Measurements from ENCODE around the gene PRPF40B.
A peak's percentile ranks its signal among the peaks of the same experiment; 100 is the strongest.

The PRPF40B gene

DNA sequence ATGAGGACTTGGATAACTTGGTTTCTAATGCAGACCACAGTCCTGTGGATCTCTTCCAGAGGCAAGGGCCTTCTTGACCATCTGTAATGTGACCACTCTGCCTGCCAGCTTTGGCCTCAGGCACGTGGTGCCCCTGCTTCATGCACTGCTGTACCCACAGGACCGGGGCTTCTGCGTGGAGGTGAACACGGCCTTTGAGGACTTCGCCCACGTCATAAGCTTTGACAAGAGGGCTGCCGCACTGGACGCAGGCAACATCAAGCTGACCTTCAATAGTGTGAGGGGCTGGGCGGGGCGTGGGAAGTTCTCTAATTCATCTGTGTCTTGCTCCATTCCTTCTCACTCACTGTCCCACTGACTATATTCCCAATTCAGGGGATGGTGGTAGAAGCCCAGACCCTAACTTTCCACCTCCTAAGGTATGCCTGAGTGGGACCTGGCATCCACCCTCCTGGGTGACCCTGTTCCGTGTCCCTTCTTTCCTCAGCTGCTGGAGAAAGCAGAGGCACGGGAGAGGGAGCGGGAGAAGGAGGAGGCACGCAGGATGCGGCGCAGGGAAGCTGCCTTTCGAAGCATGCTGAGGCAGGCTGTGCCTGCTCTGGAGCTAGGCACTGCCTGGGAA, 18.5 kb downstream of the PRPF40B start:
- no peak overlapping the region for H3K27ac Mint-ChIP-seq
- H3K4me1 Mint-ChIP-seq (ENCODE audit: low read depth), result peaks cover 32% of the 10 kb centered on the region
- no peaks in the 10 kb centered on the region for H3K27me3 Mint-ChIP-seq
- H3K9me3 Mint-ChIP-seq, result no peaks in the 10 kb centered on the region
- peaks cover 21% of the 10 kb centered on the region for H3K36me3 Mint-ChIP-seq (ENCODE audit: low read depth)
- no peak overlapping the region for H3K4me3 Mint-ChIP-seq

DNA sequence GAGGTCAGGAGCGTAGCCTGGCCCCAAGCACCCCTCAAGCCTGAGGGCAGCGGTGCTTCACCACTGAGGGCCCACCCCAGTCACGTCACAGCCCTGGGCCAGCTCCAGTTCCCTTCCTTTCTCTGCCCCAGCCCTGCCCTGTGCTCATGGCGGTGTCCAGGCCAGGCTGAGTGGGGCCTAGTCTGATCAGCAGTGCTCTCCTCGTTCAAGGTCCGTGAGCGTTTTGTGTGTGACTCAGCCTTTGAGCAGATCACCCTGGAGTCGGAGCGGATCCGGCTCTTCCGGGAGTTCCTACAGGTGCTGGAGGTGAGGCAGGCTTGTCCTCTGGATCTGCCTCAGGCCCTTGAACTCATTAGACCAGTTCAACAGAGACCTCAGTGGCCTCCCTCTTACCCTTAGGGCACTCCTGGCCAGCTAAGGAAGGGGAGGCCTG, 19.0 kb downstream of the PRPF40B start:
- H3K4me3 Mint-ChIP-seq, result no peak overlapping the region
- H3K36me3 Mint-ChIP-seq (ENCODE audit: low read depth), result peaks cover 24% of the 10 kb centered on the region
- no peaks in the 10 kb centered on the region for H3K9me3 Mint-ChIP-seq

GRCh38 chr12:49643135-49643534, 19.8 kb downstream of the PRPF40B start:
- Mint-ChIP-seq H3K4me1 (ENCODE audit: low read depth) (peaks cover 26% of the 10 kb centered on the region), H3K9me3 (no peaks in the 10 kb centered on the region), H3K27me3 (no peaks in the 10 kb centered on the region), H3K36me3 (ENCODE audit: low read depth) (peaks cover 27% of the 10 kb centered on the region), H3K27ac (no peak overlapping the region), H3K4me3 (no peak overlapping the region)

More for the DNA sequence above, 19.0 kb downstream of the PRPF40B start:
- Mint-ChIP-seq H3K27me3 (no peaks in the 10 kb centered on the region), H3K4me1 (ENCODE audit: low read depth) (peaks cover 26% of the 10 kb centered on the region), H3K27ac (no peak overlapping the region)

GRCh38 chr12:49643961-49644619, 20.7 kb downstream of the PRPF40B start:
- Mint-ChIP-seq H3K27me3 (no peaks in the 10 kb centered on the region), H3K4me3 (no peak overlapping the region), H3K27ac (peak overlapping the region; percentile 81), H3K36me3 (ENCODE audit: low read depth) (peaks cover 33% of the 10 kb centered on the region), H3K4me1 (ENCODE audit: low read depth) (peaks cover 24% of the 10 kb centered on the region), H3K9me3 (no peaks in the 10 kb centered on the region)

GRCh38 chr12:49644620-49644994, 21.2 kb downstream of the PRPF40B start:
- no peaks in the 10 kb centered on the region for H3K27me3 Mint-ChIP-seq
- H3K4me1 Mint-ChIP-seq (ENCODE audit: low read depth), result peaks cover 19% of the 10 kb centered on the region
- peaks cover 33% of the 10 kb centered on the region for H3K36me3 Mint-ChIP-seq (ENCODE audit: low read depth)
- no peaks in the 10 kb centered on the region for H3K9me3 Mint-ChIP-seq
- H3K27ac Mint-ChIP-seq, result peak overlapping the region; percentile 81
- no peak overlapping the region for H3K4me3 Mint-ChIP-seq

- no peaks in the 10 kb centered on the region for H3K27me3 Mint-ChIP-seq
- H3K9me3 Mint-ChIP-seq, result no peaks in the 10 kb centered on the region
- peaks cover 39% of the 10 kb centered on the region for H3K36me3 Mint-ChIP-seq (ENCODE audit: low read depth)
- no peak overlapping the region for H3K4me3 Mint-ChIP-seq
- H3K4me1 Mint-ChIP-seq (ENCODE audit: low read depth), result peaks cover 19% of the 10 kb centered on the region
- H3K27ac Mint-ChIP-seq, result peak overlapping the region; percentile 34
Observed at GRCh38 chr12:49645146-49646039, 22.0 kb downstream of the PRPF40B start.

DNA sequence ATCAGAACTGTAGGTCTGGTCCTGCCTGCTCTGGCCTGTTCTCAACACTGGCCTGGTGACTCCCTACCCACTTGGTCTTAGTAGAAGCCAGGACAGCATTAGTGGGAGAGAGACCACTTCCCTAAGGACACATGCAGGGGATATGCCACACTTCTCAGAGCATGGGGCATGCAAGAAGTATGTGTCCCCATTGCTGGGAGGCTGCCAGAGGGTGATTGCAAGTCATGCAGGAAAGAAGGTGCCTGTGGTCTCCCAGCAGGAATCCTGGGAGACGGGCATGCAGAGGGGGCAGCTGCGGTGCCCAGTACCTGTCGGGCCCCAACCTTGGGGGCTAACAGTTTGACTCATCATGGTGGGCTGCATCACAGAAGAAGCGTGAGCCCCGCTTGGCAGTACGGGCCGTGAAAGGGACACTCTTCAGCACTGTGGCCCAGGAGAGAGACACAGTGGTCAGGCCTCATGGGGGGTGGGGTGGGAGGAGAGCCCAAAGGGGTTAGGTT, 23.0 kb downstream of the PRPF40B start:
- H3K36me3 Mint-ChIP-seq (ENCODE audit: low read depth), result peaks cover 39% of the 10 kb centered on the region
- peaks cover 19% of the 10 kb centered on the region for H3K4me1 Mint-ChIP-seq (ENCODE audit: low read depth)
- H3K27me3 Mint-ChIP-seq, result no peaks in the 10 kb centered on the region
- H3K27ac Mint-ChIP-seq, result peak overlapping the region; percentile 34
- no peak overlapping the region for H3K4me3 Mint-ChIP-seq
- no peaks in the 10 kb centered on the region for H3K9me3 Mint-ChIP-seq

DNA sequence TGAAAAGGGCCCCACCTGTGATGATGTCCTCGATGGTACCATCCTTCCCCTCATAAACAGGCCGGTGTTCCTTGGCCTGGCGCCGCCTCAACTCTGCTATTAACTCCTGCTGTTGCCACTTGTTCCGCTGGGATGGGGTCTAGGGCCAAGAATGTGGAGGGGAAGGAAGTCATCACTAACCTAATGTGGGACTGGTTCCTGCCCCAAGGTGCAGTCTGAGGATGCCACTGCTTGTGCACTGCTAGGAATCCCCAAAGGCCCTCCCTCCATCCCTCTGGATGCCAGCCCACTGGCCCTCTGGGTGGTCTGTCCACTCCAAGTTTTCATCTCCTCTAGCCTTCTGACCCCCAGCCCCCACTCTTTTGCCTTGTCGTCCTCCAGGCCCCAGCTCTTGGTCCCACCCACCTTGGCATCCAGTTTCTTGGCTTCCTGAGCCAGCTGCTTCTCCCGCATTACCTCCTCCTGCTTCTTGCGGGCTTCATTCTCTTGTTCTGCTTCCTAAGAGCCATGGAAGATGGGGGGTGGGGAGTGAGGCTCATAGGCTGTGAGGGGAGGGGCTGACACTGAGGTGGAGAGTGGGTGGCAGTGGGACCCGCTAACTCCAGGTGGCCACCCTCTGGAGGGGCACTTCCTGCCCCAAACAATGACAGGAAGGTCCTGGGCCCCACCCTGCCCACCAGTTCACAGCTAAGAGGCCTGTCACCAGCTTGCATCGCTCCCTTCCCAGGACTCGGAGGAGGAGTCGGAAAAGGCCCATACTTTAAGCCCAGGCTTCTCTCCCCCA, 23.7 kb downstream of the PRPF40B start:
- no peaks in the 10 kb centered on the region for H3K27me3 Mint-ChIP-seq
- H3K9me3 Mint-ChIP-seq, result no peaks in the 10 kb centered on the region
- H3K36me3 Mint-ChIP-seq (ENCODE audit: low read depth), result peaks cover 41% of the 10 kb centered on the region
- H3K4me1 Mint-ChIP-seq (ENCODE audit: low read depth), result peaks cover 19% of the 10 kb centered on the region
- no peak overlapping the region for H3K4me3 Mint-ChIP-seq
- no peak overlapping the region for H3K27ac Mint-ChIP-seq

DNA sequence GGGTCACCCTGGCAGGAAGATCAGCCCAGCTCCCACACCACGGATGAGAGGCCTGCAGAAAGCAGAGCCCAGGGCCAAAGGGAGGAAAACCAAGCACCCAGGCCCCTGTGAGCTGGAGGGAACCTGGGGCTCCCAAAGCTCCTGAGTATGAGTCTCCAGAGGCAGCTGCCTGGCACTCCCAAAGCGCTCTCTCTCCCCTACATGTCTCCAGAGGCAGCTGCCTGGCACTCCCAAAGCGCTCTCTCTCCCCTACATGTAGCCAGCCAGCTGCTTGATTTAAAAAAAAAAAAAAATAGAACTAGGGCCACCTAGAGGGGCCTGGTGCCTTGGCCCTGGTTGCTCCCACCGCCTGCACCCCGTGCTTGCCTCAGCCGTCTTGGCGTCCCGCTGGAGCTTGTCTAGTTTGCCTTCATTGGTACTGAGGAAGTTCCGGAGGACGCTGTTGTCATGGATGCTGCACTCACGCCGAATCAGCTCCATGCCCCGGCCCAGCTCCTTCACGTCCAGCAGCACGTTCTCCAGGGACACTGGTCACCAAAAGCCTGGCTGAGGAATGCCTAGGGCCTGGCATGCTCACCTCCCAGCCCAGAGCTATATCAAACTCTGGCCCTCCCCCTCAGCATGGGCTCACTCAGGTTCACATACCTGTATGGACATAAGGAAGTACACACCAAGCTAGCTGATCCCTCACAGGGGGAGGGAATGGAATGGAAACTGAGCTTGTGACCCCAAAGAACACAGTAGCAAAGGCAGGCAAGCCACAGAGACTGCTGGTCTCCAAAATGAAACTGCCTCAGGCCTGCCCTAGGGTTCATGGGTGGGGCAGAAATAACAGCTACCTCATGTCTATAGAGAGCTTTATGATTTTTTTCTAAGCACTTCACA, 24.7 kb downstream of the PRPF40B start:
- Mint-ChIP-seq H3K9me3 (no peaks in the 10 kb centered on the region), H3K4me1 (ENCODE audit: low read depth) (peaks cover 19% of the 10 kb centered on the region), H3K27ac (no peak overlapping the region), H3K4me3 (no peak overlapping the region), H3K36me3 (ENCODE audit: low read depth) (peaks cover 48% of the 10 kb centered on the region), H3K27me3 (no peaks in the 10 kb centered on the region)

DNA sequence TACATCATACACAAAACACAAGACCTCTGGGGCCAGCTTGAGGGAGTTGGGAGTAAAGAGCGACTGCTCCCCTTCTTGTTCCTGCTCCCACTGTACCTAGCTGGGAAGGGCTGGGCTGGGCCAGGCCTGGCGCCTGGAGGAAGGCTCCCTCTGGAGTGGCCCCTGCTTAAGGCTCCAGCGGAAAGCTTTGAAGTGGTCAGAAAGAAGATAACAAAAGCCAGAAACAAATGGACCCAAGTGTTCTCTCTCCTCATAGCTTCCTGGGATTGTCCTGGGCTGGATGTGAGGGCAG, 25.3 kb downstream of the PRPF40B start:
- Mint-ChIP-seq H3K9me3 (no peaks in the 10 kb centered on the region), H3K27ac (no peak overlapping the region), H3K36me3 (ENCODE audit: low read depth) (peaks cover 45% of the 10 kb centered on the region), H3K4me3 (no peak overlapping the region), H3K27me3 (no peaks in the 10 kb centered on the region), H3K4me1 (ENCODE audit: low read depth) (peaks cover 19% of the 10 kb centered on the region)

DNA sequence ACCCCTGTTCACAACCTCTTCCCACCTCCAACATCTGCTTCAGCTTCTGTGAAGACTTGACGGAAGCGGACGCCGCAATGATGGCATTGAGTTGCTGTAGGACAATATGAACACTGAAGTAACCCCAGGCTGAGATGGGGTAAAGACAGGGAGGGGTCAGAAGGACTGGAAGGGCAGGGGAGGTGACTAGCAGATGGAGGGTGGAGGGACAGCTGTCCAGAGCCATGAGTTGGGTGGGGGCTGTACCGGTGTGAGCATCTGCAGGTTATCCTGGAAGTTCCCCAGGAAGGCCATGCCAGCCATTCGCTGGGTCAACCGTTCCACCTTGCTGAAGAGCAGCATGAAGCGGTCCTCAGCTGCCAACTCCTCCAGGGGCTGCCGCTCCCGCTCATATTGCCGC, 26.1 kb downstream of the PRPF40B start:
- Mint-ChIP-seq H3K36me3 (ENCODE audit: low read depth) (peaks cover 49% of the 10 kb centered on the region), H3K27ac (no peak overlapping the region), H3K27me3 (no peaks in the 10 kb centered on the region), H3K4me3 (no peak overlapping the region), H3K4me1 (ENCODE audit: low read depth) (peaks cover 17% of the 10 kb centered on the region), H3K9me3 (no peaks in the 10 kb centered on the region)

DNA sequence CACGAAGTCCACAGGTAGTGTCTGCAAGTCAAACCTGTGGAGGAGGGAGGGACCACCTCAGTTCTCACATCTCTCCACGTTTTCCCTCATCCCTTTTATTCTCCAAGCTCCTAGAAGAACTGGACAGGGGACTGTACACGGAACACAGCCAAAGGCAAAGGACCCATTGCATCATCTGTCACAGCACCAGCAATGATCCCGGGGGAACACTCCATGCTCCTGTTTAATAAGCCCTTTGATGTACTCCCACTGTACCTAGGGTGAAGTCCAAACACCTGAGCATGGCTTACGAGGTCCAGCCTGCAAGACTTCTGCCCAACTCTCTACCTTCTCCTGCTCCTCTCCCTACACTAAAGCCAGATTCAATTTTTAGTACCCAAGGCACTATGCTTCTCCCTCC, 26.5 kb downstream of the PRPF40B start:
- Mint-ChIP-seq H3K4me1 (ENCODE audit: low read depth) (peaks cover 13% of the 10 kb centered on the region), H3K27me3 (no peaks in the 10 kb centered on the region), H3K27ac (peak overlapping the region; percentile 51), H3K4me3 (no peak overlapping the region), H3K36me3 (ENCODE audit: low read depth) (peaks cover 50% of the 10 kb centered on the region), H3K9me3 (no peaks in the 10 kb centered on the region)

DNA sequence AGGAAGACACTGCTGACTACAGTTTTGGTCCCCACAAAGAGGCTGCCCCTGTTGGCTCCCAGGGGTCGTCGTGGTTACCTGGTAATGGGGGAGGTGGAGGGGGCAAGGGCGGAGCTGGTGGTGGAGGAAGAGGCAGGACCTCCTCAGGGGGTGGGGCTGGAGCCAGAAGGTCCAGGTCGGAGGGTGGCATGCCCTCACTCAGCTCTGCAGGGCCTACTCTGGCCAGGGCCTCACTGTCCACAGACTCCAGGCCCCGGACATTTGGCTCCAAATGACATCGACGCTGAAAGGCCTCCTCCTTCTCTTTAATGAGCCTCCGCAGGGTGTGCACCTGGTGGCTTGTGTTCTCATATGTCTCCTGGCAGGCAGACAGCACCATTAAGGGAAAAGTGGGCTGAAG, 28.5 kb downstream of the PRPF40B start:
- Mint-ChIP-seq H3K4me3 (no peak overlapping the region), H3K36me3 (ENCODE audit: low read depth) (peaks cover 55% of the 10 kb centered on the region), H3K4me1 (ENCODE audit: low read depth) (peaks cover 7% of the 10 kb centered on the region), H3K27ac (no peak overlapping the region), H3K9me3 (no peaks in the 10 kb centered on the region), H3K27me3 (no peaks in the 10 kb centered on the region)

All from stimulated activated naive CD8-positive, alpha-beta T cell treated with anti-CD3 and anti-CD28 coated beads, Interleukin-15, Interleukin-2, amounts not matched to agents 100 ng/mL and 50 ng/mL, for 24 hours (primary cell).